Osteocyte (in vitro differentiated cells): ENCODE data around the gene IGSF9. TPM values are rescaled to one million over a fixed set of nuclear protein-coding genes. Genes with fewer than 3 reads are reported as not detected.
A peak's percentile ranks its signal among the peaks of the same experiment; 100 is the strongest.

Experiments
- DNase-seq: peaks from one replicate; pipeline ENCODE4 v3.0.0; 2021; ENCODE audit warnings: mixed read lengths; ENCODE audit not compliant: unreplicated experiment; ENCODE audit errors: extremely low spot score
- H3K27ac Mint-ChIP-seq: one replicate; pipeline ENCODE4 v1.8.0; 2021; ENCODE audit warnings: mild to moderate bottlenecking, mixed read lengths; ENCODE audit not compliant: unreplicated experiment
- H3K27me3 Mint-ChIP-seq: one replicate; pipeline ENCODE4 v1.8.0; 2021; ENCODE audit warnings: mixed read lengths; ENCODE audit not compliant: unreplicated experiment
- H3K36me3 Mint-ChIP-seq: one replicate; pipeline ENCODE4 v1.8.0; 2021; ENCODE audit warnings: mixed read lengths; ENCODE audit not compliant: unreplicated experiment
- H3K4me1 Mint-ChIP-seq: one replicate; pipeline ENCODE4 v1.8.0; 2021; ENCODE audit warnings: mixed read lengths; ENCODE audit not compliant: unreplicated experiment
- H3K4me3 Mint-ChIP-seq: one replicate; pipeline ENCODE4 v1.8.0; 2021; ENCODE audit warnings: mild to moderate bottlenecking, moderate library complexity, mixed read lengths; ENCODE audit not compliant: unreplicated experiment
- H3K9me3 Mint-ChIP-seq: one replicate; pipeline ENCODE4 v1.8.0; 2021; ENCODE audit warnings: mixed read lengths; ENCODE audit not compliant: unreplicated experiment
- total RNA-seq: library from RNA; stranded (reverse); gene quantifications from 2 replicates; pipeline ENCODE4 v1.2.1, GENCODE V29; 2021
- TF ChIP-seq, protein P1 (sequence below): fragments of 200-600 bp; sonication (generic); IDR thresholded peaks from 2 replicates; pipeline ENCODE4 v1.5.0; 2021; ENCODE audit warnings: antibody characterized with exemption, mild to moderate bottlenecking, moderate library complexity

IGSF9 gene
- total RNA-seq, 1 donor from 2014 or later: not detected

- H3K4me1 Mint-ChIP-seq: peaks cover 31% of the 10 kb centered on the region
- H3K27me3 Mint-ChIP-seq: peaks cover 5% of the 10 kb centered on the region
- H3K27ac Mint-ChIP-seq: no peak overlapping the region
- no peak overlapping the region for H3K4me3 Mint-ChIP-seq
- DNase-seq: no peak
- H3K36me3 Mint-ChIP-seq: no peaks in the 10 kb centered on the region
- TF ChIP-seq, protein P1, sequence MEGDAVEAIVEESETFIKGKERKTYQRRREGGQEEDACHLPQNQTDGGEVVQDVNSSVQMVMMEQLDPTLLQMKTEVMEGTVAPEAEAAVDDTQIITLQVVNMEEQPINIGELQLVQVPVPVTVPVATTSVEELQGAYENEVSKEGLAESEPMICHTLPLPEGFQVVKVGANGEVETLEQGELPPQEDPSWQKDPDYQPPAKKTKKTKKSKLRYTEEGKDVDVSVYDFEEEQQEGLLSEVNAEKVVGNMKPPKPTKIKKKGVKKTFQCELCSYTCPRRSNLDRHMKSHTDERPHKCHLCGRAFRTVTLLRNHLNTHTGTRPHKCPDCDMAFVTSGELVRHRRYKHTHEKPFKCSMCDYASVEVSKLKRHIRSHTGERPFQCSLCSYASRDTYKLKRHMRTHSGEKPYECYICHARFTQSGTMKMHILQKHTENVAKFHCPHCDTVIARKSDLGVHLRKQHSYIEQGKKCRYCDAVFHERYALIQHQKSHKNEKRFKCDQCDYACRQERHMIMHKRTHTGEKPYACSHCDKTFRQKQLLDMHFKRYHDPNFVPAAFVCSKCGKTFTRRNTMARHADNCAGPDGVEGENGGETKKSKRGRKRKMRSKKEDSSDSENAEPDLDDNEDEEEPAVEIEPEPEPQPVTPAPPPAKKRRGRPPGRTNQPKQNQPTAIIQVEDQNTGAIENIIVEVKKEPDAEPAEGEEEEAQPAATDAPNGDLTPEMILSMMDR: no peak
- no peaks in the 10 kb centered on the region for H3K9me3 Mint-ChIP-seq
Observed at GRCh38 chr1:159927211-159927848, 18.1 kb downstream of the IGSF9 start.

GRCh38 chr1:159925719-159926078 is 19.7 kb downstream of the IGSF9 start:
- TF ChIP-seq, protein P1: no peak
- Mint-ChIP-seq H3K4me1 (peaks cover 46% of the 10 kb centered on the region), H3K36me3 (peaks cover 3% of the 10 kb centered on the region), H3K4me3 (peak overlapping the region; percentile 83), H3K27me3 (peaks cover 5% of the 10 kb centered on the region), H3K27ac (peak overlapping the region; percentile 100), H3K9me3 (no peaks in the 10 kb centered on the region)
- DNase-seq: no peak

DNA sequence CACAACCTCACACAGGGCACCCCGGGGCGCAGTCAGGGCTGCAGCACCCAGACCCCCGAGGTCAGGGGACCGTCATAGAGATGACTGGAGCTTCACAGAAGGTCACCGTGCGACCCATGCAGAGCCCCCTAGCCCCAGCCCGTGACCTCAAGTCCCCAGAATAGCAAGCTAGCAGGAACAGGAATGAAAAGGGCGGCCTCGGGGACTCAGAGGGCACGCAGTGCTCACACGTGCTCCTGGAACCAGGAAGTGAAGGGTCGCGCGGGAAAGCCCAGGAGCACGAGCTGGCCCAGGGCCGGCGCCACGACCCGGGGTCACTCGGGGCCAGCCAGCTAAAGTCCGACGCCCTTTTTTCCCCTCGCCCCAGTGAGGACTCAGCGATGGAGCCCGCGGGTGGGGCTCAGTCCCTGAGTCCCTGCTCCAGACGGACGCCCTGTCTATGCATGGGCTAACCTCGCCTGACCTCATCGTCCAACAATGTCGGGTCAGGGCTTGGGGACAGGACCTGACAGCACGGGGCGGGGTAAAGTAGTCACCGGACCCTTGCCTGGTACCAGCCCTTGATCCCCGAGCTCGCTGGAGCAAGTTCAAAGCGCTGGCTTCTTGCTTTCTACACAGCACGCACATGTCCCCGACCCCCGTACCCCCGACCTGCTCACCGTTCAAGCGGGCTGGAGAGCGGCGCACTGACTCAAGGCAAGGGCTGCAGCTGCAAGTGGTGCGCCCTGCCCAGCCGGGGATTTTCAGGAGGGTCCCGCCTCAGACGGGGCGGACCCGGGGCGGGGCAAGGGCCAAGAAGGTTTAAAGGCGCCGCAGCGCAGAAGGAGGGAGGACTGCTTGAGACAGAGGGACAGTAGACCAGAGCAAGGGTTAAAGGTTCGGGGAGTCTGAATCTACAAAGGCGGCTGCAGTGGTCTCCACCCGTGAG is 20.4 kb downstream of the IGSF9 start, which contains the start of gene TAGLN2:
TAGLN2 (minus strand) TSS at position 717 of the 928 bp plus-strand sequence. CDS start 4,998 bp downstream, outside the sequence.
- peak; percentile 93 for DNase-seq
- Mint-ChIP-seq H3K36me3 (peaks cover 9% of the 10 kb centered on the region), H3K27ac (peak within 1 kb of the TSS; percentile 100), H3K4me3 (peak within 1 kb of the TSS; percentile 83), H3K4me1 (peaks cover 52% of the 10 kb centered on the region), H3K27me3 (peaks cover 5% of the 10 kb centered on the region), H3K9me3 (no peaks in the 10 kb centered on the region)
- TF ChIP-seq, protein P1: no peak

GRCh38 chr1:159924025-159924790 is 21.2 kb downstream of the IGSF9 start:
- Mint-ChIP-seq H3K27me3 (peaks cover 5% of the 10 kb centered on the region), H3K4me3 (peak overlapping the region; percentile 83), H3K9me3 (no peaks in the 10 kb centered on the region), H3K4me1 (peaks cover 56% of the 10 kb centered on the region), H3K36me3 (peaks cover 15% of the 10 kb centered on the region), H3K27ac (peak overlapping the region; percentile 100)
- TF ChIP-seq, protein P1: no peak
- DNase-seq: peak; percentile 97
